ENCODE results near the gene IRF2BP1.
"Not testable (repeated sequence)": the region's sequence is repeated elsewhere in the genome, so short reads cannot be mapped to it uniquely, and the experiment has no call there.

IRF2BP1 gene

GRCh38 chr19:45899253-45899652, 13.3 kb upstream of the IRF2BP1 start:
- TF ChIP-seq CTCF (IDR thresholded peaks at IDR 0.05; ENCODE audit: borderline replicate concordance, control extremely low read depth, extremely low read depth, insufficient read depth, missing control alignments) = no peak
- in situ Hi-C loops (cut with MboI; ENCODE audit: low sequenced_read_pairs, unreplicated experiment) = no loop called here
- no peak for DNase-seq (ENCODE audit: low spot score)

GRCh38 chr19:45897261-45897812, 11.4 kb upstream of the IRF2BP1 start:
- in situ Hi-C loops (cut with MboI; ENCODE audit: low sequenced_read_pairs, unreplicated experiment) = no loop called here
- TF ChIP-seq CTCF (IDR thresholded peaks at IDR 0.05; ENCODE audit: borderline replicate concordance, control extremely low read depth, extremely low read depth, insufficient read depth, missing control alignments) = no peak
- DNase-seq (ENCODE audit: low spot score) = no peak

GRCh38 chr19:45895983-45896599, 10.2 kb upstream of the IRF2BP1 start:
- DNase-seq (ENCODE audit: low spot score); in situ Hi-C loops (cut with MboI; ENCODE audit: low sequenced_read_pairs, unreplicated experiment): not testable (repeated sequence)

GRCh38 chr19:45895519-45895972, 9.6 kb upstream of the IRF2BP1 start:
- DNase-seq (ENCODE audit: low spot score) = no peak
- in situ Hi-C loops (cut with MboI; ENCODE audit: low sequenced_read_pairs, unreplicated experiment) = no loop called here
- no peak for TF ChIP-seq CTCF (IDR thresholded peaks at IDR 0.05; ENCODE audit: borderline replicate concordance, control extremely low read depth, extremely low read depth, insufficient read depth, missing control alignments)

GRCh38 chr19:45890877-45891276, 4.9 kb upstream of the IRF2BP1 start:
- DNase-seq (ENCODE audit: low spot score) = no peak
- in situ Hi-C loops (cut with MboI; ENCODE audit: low sequenced_read_pairs, unreplicated experiment) = no loop called here
- TF ChIP-seq CTCF (IDR thresholded peaks at IDR 0.05; ENCODE audit: borderline replicate concordance, control extremely low read depth, extremely low read depth, insufficient read depth, missing control alignments) = no peak

- in situ Hi-C loops (cut with MboI; ENCODE audit: low sequenced_read_pairs, unreplicated experiment) = no loop called here
- TF ChIP-seq CTCF (IDR thresholded peaks at IDR 0.05; ENCODE audit: borderline replicate concordance, control extremely low read depth, extremely low read depth, insufficient read depth, missing control alignments) = no peak
These were observed 3.4 kb upstream of the IRF2BP1 start for GRCh38 chr19:45889210-45889885.

GRCh38 chr19:45887200-45887710, 1.3 kb upstream of the IRF2BP1 start:
- TF ChIP-seq CTCF (IDR thresholded peaks at IDR 0.05; ENCODE audit: borderline replicate concordance, control extremely low read depth, extremely low read depth, insufficient read depth, missing control alignments) = no peak
- no peak for DNase-seq (ENCODE audit: low spot score)
- in situ Hi-C loops (cut with MboI; ENCODE audit: low sequenced_read_pairs, unreplicated experiment) = no loop called here

More at GRCh38 chr19:45889210-45889885, 3.4 kb upstream of the IRF2BP1 start:
- no peak for DNase-seq (ENCODE audit: low spot score)

All from GM13976 (cell line).